Measurements from ENCODE around the gene PDLIM5.

GRCh38 chr4:94461506-94461905, 9.8 kb downstream of the PDLIM5 start:
- TF ChIP-seq POLR2AphosphoS5 (IDR thresholded peaks at IDR 0.05; ENCODE audit: low read depth, low read length) (no peak), REST (IDR thresholded peaks at IDR 0.05; ENCODE audit: insufficient read depth in 1 of 2, low read depth in 2 of 2, low read length in 1 of 2) (no peak), CTCF (IDR thresholded peaks at IDR 0.05) (no peak), SIN3A (IDR thresholded peaks at IDR 0.05; ENCODE audit: borderline replicate concordance, insufficient read depth, low read depth, low read length) (no peak), TCF7L2 (IDR thresholded peaks at IDR 0.05; ENCODE audit: low read depth, low read length) (no peak)
